A172 (cell line): Measurements from ENCODE around the gene TXN2. TPM values are rescaled to one million over a fixed set of nuclear protein-coding genes. Genes with fewer than 3 reads are reported as not detected.
"Not testable (repeated sequence)": the region's sequence is repeated elsewhere in the genome, so short reads cannot be mapped to it uniquely, and the experiment has no call there.

ENCODE experiments used
- DNase-seq: peaks from one replicate; pipeline ENCODE4 v3.0.0-alpha.2; 2015; ENCODE audit warnings: low spot score
- total RNA-seq: library from RNA; depleted of rRNA; stranded (reverse); fragments of >200 nt; shearing (Covaris generic); gene quantifications from 2 replicates; pipeline ENCODE4 v1.2.3, GENCODE V29; 2014; rRNA removed

Gene TXN2
- total RNA-seq, 1 experiment from 2014 or later = 9.9 TPM

DNA sequence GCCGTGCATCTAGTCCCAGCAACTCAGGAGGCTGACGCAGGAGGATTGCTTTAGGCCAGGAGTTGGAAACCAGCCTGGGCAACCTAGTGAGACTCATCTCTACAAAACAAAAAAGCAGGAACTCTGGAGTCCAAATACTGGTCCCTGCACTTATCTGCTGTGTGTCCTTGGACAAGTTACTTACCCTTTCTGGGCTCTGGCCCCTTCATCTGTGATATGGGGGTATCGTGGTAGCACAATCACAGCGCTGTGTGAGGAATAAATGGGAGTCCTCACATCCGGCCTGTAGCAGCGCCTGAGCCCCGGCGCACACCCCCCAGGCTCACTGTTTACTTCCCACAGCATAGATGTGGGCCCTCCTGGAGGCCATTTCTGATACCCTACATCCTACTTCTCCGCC lies 49.5 kb downstream of the TXN2 start:
- DNase-seq = no peak

DNA sequence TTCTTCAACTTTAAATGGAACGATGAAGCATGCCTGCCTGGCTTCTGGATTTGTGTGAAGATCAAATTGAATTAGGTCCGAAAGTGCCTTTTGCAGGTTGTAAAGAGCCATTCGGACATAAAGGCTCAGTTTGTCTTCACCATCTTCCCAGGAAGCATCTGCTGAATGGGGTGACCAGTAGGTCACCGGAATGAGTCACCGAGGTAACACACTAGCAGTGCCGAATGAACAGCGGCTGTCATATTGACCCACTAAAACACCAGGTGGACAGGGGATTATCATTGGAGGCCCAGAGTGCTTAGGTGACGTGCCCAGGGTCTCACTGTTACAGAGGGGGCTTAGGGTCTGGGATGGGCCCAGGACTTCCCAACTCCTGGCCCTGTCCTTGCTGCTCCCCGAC lies 50.6 kb downstream of the TXN2 start:
- peak; percentile 57 for DNase-seq

DNA sequence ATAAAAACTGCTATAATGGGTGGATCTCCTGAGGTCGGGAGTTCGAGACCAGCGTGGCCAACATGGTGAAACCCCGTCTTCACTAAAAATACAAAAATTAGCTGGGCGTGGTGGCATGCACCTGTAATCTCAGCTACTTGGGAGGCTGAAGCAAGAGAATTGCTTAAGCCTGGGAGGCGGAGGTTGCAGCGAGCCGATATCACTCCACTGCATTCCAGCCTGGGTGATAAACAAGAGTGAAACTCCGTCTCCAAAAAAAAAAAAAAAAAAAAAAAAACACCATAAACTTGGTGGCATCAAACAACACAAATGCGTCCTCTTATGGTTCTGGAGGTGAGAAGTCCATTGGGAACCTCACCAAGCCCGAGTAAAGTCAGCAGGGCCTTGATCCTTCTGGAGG lies 53.5 kb downstream of the TXN2 start:
- not testable (repeated sequence) for DNase-seq

DNA sequence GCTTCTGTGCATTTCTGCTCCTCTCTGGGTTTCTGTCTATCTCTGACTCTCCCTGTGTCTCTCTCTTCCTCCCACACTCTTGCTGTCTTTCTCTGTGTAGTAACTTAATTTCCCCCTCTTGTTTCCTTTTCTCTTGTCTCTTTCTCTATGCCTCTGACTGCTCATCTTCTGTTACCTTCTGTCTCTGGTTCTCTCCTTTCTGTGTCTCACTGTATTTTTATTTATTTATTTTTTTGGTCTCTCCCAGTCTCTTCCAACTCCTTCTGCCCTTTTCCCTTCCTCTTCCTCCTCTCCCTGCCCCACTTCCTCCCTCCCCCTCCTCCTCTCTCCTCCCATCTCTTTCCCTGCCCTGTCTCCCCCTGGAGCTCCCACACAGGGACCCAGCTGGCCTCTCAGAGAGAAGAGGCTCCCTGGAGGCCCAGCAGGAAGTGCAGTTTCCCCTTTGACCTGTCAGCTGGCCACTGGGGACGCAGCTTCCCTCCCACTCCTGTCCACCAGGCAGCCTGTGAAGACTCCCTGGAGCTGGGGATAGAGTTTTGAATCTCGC lies 55.4 kb downstream of the TXN2 start:
- DNase-seq = no peak

DNA sequence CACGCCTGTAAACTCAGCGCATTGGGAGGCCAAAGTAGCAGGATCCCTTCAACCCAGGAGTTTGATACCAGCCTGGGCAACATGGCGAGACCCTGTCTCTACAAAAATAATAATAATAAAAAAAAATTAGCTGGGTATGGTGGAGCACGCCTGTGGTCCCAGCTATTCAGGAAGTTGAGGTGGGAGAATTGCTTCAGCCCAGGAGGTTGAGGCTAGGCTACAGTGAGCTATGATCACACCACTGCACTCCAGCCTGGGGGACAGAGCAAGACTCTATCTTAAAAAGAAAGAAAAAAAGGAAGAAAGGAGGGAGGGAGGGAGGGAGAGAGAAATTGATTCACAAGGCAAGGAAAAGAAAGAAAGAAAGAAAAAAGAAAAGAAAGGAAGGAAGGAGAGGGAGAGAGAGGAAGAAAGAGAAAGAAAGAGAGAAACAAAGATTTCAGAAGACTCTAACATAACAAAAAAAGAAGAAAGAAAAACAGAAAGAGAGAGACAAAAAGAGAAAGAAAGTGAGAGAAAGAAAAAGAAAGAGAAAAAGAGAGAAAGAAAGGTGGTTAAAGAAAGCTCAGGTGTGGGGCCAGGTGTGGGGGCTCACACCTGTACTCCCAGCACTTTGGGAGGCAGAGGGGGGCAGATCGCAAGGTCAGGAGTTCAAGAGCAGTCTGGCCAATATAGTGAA lies 56.4 kb downstream of the TXN2 start:
- DNase-seq = no peak

DNA sequence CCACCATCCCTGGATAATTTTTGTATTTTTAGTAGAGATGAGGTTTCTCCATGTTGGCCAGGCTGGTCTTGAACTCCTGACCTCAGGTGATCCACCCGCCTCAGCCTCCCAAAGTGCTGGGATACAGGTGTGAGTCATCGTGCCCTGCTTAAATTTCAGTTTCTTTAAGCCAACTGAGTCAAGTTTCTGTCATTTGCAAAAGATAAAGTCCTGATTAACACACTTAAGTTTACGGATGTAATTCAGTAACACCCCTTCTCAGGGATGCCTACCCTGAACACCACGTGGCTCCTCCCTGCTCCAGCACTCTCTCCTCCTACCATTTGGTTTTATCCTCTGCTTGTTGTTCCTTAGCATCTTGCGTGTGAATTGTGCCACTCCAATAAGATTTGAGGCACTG lies 57.0 kb downstream of the TXN2 start:
- not testable (repeated sequence) for DNase-seq

DNA sequence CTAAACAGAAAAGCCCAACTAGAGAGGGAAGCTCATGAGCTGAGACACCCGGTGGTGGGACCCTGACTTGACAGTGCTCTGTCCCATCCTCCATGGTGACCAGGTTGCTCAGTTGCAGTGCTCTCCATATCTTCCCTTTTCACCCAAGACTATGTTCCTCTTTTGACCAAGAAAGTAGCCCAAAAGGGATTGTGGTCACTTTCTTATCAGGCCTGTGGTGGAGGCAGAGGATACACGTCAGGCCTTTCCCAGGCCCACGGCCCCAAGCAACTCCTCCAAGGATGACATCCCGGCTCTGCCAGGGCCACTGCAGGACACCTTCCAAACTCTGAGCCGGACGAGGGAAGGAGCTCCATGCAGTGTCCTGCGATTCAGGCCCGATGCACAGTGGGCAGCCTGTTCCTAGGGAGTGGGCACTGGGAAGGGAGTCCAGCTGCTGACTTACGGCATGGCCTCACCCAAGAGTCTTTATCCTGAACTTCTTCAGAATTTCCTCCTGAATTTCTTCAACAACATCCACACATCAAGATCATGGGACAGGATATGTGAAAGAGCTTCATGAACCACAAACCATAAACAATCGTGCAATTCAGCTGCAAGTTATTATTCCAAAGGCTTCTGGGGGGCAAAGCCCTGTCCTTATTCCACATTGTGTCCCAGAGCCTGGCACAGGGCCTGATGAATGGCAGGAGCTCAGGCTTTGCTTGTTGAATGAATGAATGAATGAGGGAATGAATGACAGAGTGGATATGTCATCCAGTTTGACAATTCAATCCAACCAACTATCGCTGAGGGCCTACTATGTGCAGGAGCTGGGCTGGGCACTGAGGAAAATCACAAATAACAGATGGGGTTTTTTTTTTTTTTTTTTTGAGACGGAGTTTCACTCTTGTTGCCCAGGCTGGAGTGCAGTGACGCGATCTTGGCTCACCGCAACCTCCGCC lies 57.7 kb downstream of the TXN2 start:
- DNase-seq = no peak

DNA sequence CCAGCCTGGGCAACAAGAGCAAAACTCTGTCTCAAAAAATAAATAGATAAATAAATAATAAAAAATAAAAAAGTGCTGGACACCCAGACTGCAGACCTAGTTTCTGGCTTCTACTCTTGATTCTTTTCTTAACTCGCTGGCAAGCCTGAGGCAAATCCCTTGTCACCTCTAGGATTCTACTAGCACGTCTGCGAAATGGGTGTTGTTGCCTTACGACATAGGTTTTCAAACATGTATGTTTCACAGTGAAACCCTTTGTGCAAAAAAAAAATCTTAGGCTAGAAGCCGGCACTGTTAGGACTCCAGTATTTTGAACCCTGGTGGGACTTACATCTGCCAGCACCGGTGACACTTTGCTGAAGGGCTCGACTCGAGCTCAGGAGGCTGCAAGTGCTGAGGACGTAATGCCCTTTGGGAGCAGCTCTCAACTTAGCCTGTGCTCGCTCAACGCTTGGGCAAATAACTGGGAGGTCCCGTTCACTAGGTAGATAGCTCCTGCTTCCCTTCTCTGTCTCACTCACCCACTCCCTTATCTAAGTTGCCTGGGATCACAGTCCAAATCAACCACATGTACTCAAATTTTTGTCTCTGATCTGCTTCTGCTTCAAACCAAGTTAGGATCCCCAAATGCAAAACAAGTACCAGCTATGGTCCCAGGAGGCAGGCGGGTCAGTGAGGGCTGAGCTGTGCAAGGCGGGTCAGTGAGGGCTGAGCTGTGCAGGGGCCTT lies 59.0 kb downstream of the TXN2 start:
- no peak for DNase-seq

DNA sequence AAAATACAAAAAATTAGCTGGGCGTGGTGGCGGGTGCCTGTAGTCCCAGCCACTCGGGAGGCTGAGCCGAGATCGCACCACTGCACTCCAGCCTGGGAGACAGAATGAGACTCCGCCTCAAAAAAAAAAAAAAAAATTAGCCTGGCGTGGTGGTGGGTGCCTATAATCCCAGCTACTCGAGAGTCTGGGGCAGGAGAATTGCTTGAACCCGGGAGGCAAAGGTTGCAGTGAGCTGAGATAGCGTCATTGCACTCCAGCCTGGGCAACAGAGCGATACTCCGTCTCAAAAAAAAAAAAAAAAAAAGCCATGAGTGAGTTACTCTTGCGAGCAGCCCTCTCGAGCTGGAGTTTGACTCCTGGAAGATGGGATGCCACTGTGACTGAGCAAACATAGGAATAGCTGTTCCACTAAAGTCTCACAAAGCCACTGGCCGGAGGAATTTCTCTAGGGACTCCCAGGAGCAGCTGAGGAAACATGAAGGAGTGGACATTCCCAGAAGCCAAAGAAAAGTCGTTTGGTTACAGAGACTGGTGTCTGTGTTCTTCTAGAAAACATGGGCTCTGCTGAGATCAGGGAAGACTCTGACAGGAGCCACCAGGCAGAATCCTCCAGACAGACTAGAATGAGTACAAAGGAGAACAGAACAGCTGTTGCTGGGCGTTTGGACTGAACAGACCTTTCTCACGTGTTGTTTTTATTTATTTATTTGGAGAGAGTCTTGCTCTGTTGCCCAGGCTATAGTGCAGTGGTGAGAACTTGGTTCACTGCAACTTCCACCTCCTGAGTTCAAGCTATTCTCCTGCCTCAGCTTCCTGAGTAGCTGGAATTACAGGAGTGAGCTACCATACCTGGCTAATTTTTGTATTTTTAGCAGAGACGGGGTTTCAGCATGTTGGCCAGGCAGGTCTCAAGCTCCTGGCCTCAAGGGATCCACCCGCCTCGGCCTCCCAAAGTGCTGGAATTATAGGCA lies 61.2 kb downstream of the TXN2 start:
- no peak for DNase-seq

DNA sequence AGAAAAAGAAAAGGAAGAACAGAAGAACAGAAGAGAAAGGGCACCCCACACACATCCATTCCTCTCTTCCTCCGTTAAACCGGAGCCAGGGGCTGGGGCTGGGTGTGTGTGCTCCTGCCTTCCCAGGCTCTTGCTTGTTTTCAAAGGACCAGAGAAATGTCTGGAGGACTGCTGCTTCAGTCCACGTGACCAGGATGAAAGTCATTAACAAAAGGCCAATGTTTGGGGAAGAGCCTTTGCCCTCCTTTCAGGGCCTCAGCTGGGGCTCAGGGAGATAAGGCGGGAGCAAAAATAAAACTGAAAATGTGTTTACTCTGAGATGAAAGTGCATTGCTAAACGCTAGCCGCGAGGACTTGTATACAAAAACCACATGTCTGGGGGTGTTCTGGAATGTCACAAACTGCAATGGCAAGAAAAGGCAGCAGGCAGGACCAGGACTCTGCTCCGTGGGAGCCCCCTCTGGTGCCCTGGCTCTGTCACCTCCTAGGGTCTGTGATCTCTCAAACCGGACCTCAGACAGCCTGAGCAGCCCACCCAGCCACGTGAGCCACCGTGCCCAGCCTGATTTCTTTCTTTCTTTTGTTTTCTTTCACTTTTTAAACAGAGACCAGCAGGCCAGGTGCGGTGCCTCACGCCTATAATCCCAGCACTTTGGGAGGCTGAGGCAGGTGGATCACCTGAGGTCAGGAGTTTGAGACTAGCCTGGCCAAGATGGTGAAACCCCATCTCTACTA lies 62.1 kb downstream of the TXN2 start:
- DNase-seq = no peak

DNA sequence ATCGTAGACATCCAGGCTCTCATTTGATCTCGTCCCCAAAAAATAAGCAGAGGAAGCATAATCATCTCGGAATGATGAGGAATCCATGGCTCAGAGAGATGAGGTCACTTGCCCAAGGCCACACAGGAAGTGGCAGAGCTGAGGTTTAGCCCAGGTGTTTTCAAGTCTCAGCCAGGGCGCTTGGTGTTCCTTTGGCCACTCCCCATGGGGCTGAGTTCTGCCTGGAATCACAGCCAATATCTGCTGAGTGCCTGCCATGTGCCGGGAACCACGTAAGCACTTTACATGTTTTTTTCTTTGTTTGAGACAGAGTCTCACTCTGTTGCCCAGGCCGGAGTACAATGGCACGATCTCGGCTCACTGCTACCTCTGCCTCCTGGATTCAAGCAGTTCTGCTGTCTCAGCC lies 64.2 kb downstream of the TXN2 start:
- peak; percentile 69 for DNase-seq

Other genes with a start within 250 kb of the TXN2 start
- 43.7 and 46.9 TPM in 2 replicates for gene APOL2, start 242.1 kb downstream of the TXN2 start, total RNA-seq
- gene APOL1, start 228.5 kb downstream of the TXN2 start, total RNA-seq = 10.7 and 12.1 TPM in 2 replicates
- 180 and 245 TPM in 2 replicates for gene MYH9, start 93.7 kb downstream of the TXN2 start, total RNA-seq
- gene FOXRED2, start 25.4 kb upstream of the TXN2 start, total RNA-seq = 17.6 and 18.4 TPM in 2 replicates
- gene EIF3D, start 47.5 kb upstream of the TXN2 start, total RNA-seq = 249 and 285 TPM in 2 replicates
- gene CACNG2, start 222.1 kb upstream of the TXN2 start, total RNA-seq = 0.24 TPM in 1 of 2 replicates, not detected in the other